ENCODE results near the gene LTBR.
"Not testable (repeated sequence)": the region's sequence is repeated elsewhere in the genome, so short reads cannot be mapped to it uniquely, and the experiment has no call there.

- not testable (repeated sequence) for TF ChIP-seq CTCF (IDR thresholded peaks at IDR 0.05); POLR2AphosphoS5 (IDR thresholded peaks at IDR 0.05; ENCODE audit: low read depth, low read length); REST (IDR thresholded peaks at IDR 0.05; ENCODE audit: insufficient read depth in 1 of 2, low read depth in 2 of 2, low read length in 1 of 2); SIN3A (IDR thresholded peaks at IDR 0.05; ENCODE audit: borderline replicate concordance, insufficient read depth, low read depth, low read length)
Observed at GRCh38 chr12:6338536-6338935, 45.4 kb upstream of the LTBR start.
